ENCODE results near the gene EHF.

Gene EHF

GRCh38 chr11:34647532-34647931 lies 26.6 kb downstream of the EHF start:
- no peak for DNase-seq

GRCh38 chr11:34648036-34648435 lies 27.1 kb downstream of the EHF start:
- DNase-seq, result no peak

GRCh38 chr11:34649597-34649996 lies 28.7 kb downstream of the EHF start:
- DNase-seq, result no peak

- no peak for DNase-seq
Observed at GRCh38 chr11:34650528-34650927, 29.6 kb downstream of the EHF start.

GRCh38 chr11:34651551-34651950 lies 30.7 kb downstream of the EHF start:
- DNase-seq, result peak; percentile 9

- DNase-seq, result peak; percentile 8
Observed at GRCh38 chr11:34652191-34652973, 31.5 kb downstream of the EHF start.

- no peak for DNase-seq
Observed at GRCh38 chr11:34653031-34653430, 32.1 kb downstream of the EHF start.

- no peak for DNase-seq
Observed at GRCh38 chr11:34653851-34654482, 33.1 kb downstream of the EHF start.

GRCh38 chr11:34654483-34655334 lies 33.8 kb downstream of the EHF start:
- DNase-seq, result no peak

- DNase-seq, result no peak
Observed at GRCh38 chr11:34655335-34656008, 34.6 kb downstream of the EHF start.

- no peak for DNase-seq
Observed at GRCh38 chr11:34656062-34656720, 35.3 kb downstream of the EHF start.

- no peak for DNase-seq
Observed at GRCh38 chr11:34658071-34659015, 37.5 kb downstream of the EHF start.

GRCh38 chr11:34659096-34659733 lies 38.3 kb downstream of the EHF start:
- no peak for DNase-seq

- DNase-seq, result no peak
Observed at GRCh38 chr11:34665077-34665835, 44.4 kb downstream of the EHF start.

GRCh38 chr11:34667810-34668582 lies 47.1 kb downstream of the EHF start:
- DNase-seq, result no peak

- DNase-seq, result no peak
Observed at GRCh38 chr11:34668583-34669053, 47.7 kb downstream of the EHF start.

- no peak for DNase-seq
Observed at GRCh38 chr11:34669458-34669857, 48.6 kb downstream of the EHF start.

GRCh38 chr11:34671117-34671516 lies 50.2 kb downstream of the EHF start:
- DNase-seq, result no peak

GRCh38 chr11:34671946-34672345 lies 51.1 kb downstream of the EHF start:
- DNase-seq, result no peak

Measured in OCI-M1 (cell line).